ENCODE results near the gene NUDT6. TPM values are rescaled to one million over a fixed set of nuclear protein-coding genes. Genes with fewer than 3 reads are reported as not detected.

The NUDT6 gene
- total RNA-seq, 2 donors from 2014 or later, result 6.2 to 21.1 TPM

GRCh38 chr4:122861172-122861943, 61.0 kb downstream of the NUDT6 start:
- Histone ChIP-seq H3K27ac (no peak overlapping the region), H3K4me3 (no peak overlapping the region), H3K27me3 (no peaks in the 10 kb centered on the region), H3K36me3 (replicated peaks in 1 of 2; ENCODE audit: insufficient read depth in 1 of 2, low read depth in 2 of 2) (no peaks in the 10 kb centered on the region), H3K4me1 (no peaks in the 10 kb centered on the region), H3K9me3 (no peaks in the 10 kb centered on the region)
- WGBS, 2 donors, result 79 to 80% methylated on average over 2 of the region's 2 CpGs
- ATAC-seq (no peak), DNase-seq (no peak)
- intact Hi-C loops (cut with DNase I), result no loop called here
- TF ChIP-seq CTCF (IDR thresholded peaks at IDR 0.05), result no peak
- no peak for TF ChIP-seq POLR2A (IDR thresholded peaks at IDR 0.05)

- Histone ChIP-seq H3K4me1 (peaks cover 13% of the 10 kb centered on the region), H3K4me3 (no peak overlapping the region), H3K36me3 (replicated peaks in 1 of 2; ENCODE audit: insufficient read depth in 1 of 2, low read depth in 2 of 2) (no peaks in the 10 kb centered on the region), H3K27me3 (no peaks in the 10 kb centered on the region), H3K9me3 (no peaks in the 10 kb centered on the region), H3K27ac (no peak overlapping the region)
- WGBS, 2 donors, result 58 to 68% methylated on average over 2 of the region's 2 CpGs
- no peak for ATAC-seq
- intact Hi-C loops (cut with DNase I), result no loop called here
- no peak for TF ChIP-seq CTCF (IDR thresholded peaks at IDR 0.05)
- TF ChIP-seq POLR2A (IDR thresholded peaks at IDR 0.05), result no peak
- no peak for DNase-seq
Measured at GRCh38 chr4:122858705-122859104, 63.7 kb downstream of the NUDT6 start.

GRCh38 chr4:122857160-122857559, 65.2 kb downstream of the NUDT6 start:
- Histone ChIP-seq H3K4me1 (peaks cover 13% of the 10 kb centered on the region), H3K4me3 (no peak overlapping the region), H3K36me3 (replicated peaks in 1 of 2; ENCODE audit: insufficient read depth in 1 of 2, low read depth in 2 of 2) (no peaks in the 10 kb centered on the region), H3K9me3 (no peaks in the 10 kb centered on the region), H3K27me3 (no peaks in the 10 kb centered on the region), H3K27ac (no peak overlapping the region)
- ATAC-seq (no peak), DNase-seq (no peak)
- intact Hi-C loops (cut with DNase I), result no loop called here
- no peak for TF ChIP-seq POLR2A (IDR thresholded peaks at IDR 0.05)
- TF ChIP-seq CTCF (IDR thresholded peaks at IDR 0.05), result no peak
- 78 to 83% methylated on average over 2 of the region's 2 CpGs for WGBS, 2 donors

- TF ChIP-seq POLR2A (IDR thresholded peaks at IDR 0.05), result no peak
- TF ChIP-seq CTCF (IDR thresholded peaks at IDR 0.05), result no peak
- Histone ChIP-seq H3K36me3 (replicated peaks in 1 of 2; ENCODE audit: insufficient read depth in 1 of 2, low read depth in 2 of 2) (no peaks in the 10 kb centered on the region), H3K4me1 (peaks cover 13% of the 10 kb centered on the region), H3K4me3 (no peak overlapping the region), H3K27me3 (no peaks in the 10 kb centered on the region), H3K9me3 (no peaks in the 10 kb centered on the region), H3K27ac (peak overlapping the region in 1 of 4 donors; percentile 17)
- DNase-seq, result no peak
- ATAC-seq, result no peak
- intact Hi-C loops (cut with DNase I), result no loop called here
- WGBS, 2 donors, result 75 to 79% methylated on average over 2 of the region's 2 CpGs
Measured at GRCh38 chr4:122855353-122855890, 67.0 kb downstream of the NUDT6 start.
